GM10266 (cell line): ENCODE results near the gene KIF1A.

Source experiments
- DNase-seq: peaks from one replicate; pipeline ENCODE4 v3.0.0; 2012; ENCODE audit errors: extremely low spot score
- TF ChIP-seq, protein P1 (sequence below): IDR thresholded peaks from 2 replicates; pipeline ENCODE4 v1.5.1; 2012; ENCODE audit warnings: mild to moderate bottlenecking, low read depth; ENCODE audit not compliant: control insufficient read depth, insufficient read depth; ENCODE audit errors: missing control alignments

The KIF1A gene

GRCh38 chr2:240717181-240717641, 102.8 kb downstream of the KIF1A start:
- no peak for DNase-seq
- TF ChIP-seq, protein P1, sequence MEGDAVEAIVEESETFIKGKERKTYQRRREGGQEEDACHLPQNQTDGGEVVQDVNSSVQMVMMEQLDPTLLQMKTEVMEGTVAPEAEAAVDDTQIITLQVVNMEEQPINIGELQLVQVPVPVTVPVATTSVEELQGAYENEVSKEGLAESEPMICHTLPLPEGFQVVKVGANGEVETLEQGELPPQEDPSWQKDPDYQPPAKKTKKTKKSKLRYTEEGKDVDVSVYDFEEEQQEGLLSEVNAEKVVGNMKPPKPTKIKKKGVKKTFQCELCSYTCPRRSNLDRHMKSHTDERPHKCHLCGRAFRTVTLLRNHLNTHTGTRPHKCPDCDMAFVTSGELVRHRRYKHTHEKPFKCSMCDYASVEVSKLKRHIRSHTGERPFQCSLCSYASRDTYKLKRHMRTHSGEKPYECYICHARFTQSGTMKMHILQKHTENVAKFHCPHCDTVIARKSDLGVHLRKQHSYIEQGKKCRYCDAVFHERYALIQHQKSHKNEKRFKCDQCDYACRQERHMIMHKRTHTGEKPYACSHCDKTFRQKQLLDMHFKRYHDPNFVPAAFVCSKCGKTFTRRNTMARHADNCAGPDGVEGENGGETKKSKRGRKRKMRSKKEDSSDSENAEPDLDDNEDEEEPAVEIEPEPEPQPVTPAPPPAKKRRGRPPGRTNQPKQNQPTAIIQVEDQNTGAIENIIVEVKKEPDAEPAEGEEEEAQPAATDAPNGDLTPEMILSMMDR = no peak

GRCh38 chr2:240716130-240716798, 103.8 kb downstream of the KIF1A start:
- TF ChIP-seq, protein P1 = no peak
- DNase-seq = no peak

DNA sequence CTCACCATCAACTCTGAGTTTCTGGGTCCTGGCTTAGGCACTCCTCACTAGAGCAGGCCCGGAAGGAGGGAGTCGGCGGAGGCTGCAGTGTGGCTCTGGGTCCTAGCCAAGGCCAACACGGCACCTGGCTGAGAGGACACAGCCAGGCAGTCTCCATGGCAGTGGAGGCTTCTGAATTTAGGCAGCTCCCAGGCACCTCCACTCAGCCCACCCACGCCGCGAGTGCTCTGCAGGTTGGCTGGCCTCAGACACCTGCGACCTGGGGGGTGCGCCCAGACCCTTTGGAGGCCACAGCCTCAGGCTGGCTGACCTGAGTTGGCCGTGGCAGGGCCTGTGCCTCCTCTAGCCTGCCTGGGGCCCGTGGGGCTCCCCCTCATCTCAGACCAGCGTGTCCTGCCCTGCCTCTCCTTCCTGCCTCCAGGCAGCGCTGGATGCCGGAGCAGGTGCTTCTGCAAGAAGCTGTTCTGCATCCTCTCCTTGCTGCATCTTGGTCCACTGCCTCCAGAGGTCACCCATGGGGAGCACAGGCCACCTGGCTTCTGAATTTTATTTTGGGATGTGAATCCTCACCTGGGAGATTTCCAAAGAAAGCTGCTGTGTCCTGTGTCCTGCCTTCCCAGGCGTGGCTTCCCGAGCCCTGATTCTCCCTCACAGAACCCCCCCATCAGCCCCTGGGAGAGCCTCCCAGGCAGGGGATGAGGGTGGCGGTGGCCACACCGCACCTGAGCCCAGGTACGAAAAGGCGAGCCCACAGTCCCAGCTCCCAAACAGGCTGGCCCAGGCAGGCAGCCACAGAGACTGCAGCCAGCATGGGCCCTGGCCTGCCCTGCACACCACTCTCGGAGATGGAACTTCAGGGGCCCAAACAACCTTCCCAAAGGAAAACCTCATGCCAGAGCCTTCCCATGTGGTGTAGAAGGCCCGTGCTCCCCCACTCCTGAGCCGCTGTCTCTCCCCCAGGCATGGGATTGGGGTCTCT, 105.0 kb downstream of the KIF1A start:
- TF ChIP-seq, protein P1 = no peak
- no peak for DNase-seq

GRCh38 chr2:240713928-240714746, 105.9 kb downstream of the KIF1A start:
- TF ChIP-seq, protein P1 = no peak
- no peak for DNase-seq

GRCh38 chr2:240713071-240713927, 106.7 kb downstream of the KIF1A start:
- TF ChIP-seq, protein P1 = no peak
- no peak for DNase-seq

DNA sequence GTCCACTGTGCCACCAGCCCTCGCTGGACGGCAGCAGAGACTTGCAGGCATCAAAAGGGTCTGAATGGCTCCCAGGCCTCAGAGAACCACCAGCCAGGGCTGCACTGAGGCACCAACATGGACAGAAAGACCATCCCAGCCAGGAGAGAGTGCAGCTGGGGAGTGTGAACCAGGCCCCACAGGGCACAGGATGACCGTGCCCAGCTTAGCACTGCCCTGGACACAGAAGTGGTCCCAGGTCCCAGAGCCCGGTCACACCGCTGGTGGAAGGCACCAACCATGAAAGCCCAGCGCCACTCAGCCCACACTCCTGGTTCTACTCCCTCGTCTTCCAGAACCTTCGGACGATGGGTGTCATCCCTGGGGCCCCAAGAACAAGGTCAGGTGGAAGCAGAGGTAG, 107.9 kb downstream of the KIF1A start:
- no peak for DNase-seq
- TF ChIP-seq, protein P1 = no peak
